HG03103 (cell line): ENCODE results near the gene UNCX.
"Not testable (repeated sequence)": the region's sequence is repeated elsewhere in the genome, so short reads cannot be mapped to it uniquely, and the experiment has no call there.

Experiments
- ATAC-seq: cut with Tn5 transposase; IDR thresholded peaks from one replicate; pipeline ENCODE4 v1.9.1; 2021; ENCODE audit warnings: low read depth; ENCODE audit not compliant: unreplicated experiment

UNCX gene

GRCh38 chr7:1232623-1233332, at the start of gene UNCX:
Gene UNCX (plus strand): TSS chr7:1232872. CDS start chr7:1233018, 146 bp downstream.
- ATAC-seq, result no peak

DNA sequence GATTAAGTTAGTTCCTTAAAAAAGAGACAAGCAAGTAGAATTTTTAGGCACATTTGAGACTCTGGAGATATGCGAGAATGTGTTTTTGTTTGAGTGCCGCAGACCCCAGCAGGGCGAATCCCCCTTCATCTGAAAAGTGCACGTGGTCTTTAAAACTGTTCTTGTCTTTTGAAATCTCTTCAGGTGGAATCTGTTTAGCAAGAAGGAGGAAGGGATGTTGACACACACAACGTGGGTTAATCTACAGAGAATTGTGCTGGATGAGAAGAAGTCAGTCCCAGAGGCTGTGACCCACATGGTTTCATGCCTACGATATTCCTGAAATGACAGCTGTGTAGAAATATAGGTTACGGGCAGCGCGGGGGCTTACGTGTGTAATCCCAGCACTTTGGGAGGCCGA, 45.5 kb upstream of the UNCX start:
- ATAC-seq, result no peak

DNA sequence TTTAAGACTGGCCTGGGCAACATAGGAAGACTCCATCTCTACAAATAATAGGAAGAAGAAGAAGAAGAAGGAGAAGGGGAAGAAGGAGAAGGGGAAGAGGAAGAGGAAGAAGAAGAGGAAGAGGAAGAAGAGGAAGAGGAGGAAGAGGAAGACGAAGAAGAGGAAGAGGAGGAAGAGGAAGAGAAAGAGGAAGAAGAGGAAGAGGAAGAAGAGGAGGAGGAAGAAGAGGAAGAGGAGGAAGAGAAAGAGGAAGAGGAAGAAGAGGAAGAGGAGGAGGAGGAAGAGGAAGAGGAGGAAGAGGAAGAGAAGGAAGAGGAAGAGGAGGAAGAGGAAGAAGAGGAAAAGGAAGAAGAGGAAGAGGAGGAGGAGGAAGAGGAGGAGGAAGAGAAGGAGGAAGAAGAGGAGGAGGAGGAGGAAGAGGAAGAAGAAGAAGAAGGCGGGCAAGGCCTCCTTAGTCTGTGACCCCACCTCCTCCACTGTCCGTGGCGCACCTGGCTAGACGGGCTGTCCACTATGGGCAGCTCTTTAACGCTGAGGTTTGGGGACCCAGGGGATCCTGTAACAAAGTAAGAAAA, 43.9 kb upstream of the UNCX start:
- ATAC-seq, result no peak

DNA sequence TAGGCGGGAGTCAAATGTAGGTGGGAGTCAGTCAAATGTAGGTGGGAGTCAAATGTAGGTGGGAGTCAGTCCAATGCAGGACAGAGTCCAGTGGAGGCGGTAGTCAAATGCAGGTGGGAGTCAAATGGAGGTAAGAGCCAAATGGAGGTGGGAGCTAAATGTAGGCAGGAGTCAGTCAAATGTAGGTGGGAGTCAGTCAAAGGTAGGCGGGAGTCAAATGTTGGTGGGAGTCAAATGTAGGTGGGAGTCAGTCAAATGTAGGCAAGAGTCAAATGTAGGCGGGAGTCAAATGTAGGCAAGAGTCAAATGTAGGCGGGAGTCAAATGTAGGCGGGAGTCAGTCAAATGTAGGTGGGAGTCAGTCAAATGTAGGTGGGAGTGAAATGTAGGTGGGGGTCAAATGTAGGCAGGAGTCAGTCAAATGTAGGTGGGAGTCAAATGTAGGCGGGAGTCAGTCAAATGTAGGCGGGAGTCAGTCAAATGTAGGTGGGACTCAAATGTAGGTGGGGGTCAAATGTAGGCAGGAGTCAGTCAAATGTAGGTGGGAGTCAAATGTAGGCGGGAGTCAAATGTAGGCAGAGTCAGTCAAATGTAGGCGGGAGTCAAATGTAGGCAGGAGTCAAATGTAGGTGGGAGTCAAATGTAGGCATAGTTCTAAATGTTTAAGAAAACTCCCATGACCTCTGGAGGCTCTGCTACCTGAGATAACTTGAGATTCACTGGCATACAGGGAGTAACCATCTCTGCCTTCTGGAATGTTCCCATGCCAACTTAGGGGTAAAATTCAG, 42.5 kb upstream of the UNCX start:
- ATAC-seq, result no peak

DNA sequence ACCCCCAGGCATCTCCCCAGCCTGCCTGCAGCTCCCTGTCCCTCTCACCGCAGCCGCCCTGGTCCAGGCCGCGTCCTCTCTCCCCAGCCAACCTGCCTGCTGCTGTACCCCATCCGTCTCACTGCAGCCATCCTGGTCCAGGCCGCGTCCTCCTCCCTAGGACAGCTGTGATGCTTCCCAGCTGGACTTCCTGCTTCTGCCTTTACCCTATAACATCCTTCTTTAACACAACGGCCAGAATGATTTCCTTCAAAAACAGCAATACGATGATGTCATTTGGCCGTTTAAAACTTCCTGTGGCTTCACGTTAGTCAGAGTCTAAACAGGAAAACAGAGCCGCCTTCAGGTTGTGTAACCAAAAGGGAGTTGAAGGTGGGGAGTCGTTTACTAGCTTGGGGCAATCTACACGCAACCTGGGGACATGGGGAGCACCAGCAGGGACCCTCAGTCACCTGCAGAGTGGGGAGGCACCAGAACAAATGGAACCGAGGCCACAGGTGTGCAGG, 40.4 kb upstream of the UNCX start:
- no peak for ATAC-seq

DNA sequence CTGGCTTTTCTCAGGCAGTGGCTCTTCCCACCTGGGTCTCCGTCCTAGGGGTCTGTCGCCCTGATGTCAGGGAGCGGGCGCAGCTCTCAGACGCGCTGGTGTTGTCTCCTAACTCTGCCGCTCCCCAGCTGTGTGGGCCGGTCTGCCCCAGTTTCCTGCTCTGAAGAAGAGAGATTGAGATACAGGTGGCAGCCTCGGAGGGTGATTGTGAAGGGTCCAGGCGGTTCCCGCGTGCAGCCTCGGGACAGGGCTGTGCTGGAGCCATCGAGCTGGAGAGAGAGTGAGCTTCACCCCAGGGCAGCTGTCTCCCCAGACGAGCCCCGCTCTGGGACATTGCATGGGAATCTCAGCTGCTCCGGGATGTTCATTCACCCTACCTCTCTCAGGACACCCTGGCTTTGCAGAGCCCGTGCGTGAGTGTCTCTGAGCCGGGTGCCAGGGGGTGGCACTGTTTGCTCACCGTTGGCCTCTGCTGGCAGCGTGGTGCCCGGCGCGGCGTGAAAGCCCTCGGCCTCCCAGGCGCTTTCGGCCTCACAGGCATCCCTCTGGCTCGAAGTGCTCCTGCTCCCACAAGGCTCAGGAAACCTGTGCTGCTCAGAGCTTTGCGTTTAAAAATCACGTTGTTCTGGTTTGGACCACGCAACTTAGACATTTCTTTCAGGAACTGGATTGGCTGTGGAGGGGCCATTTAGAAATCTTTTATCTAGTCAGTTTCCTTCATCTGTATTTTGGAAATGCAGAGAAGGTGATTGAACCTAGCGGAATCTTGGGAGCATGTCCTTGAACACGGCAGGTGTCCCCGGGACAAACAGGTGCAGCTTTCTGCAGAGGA, 38.9 kb upstream of the UNCX start:
- ATAC-seq, result no peak

- not testable (repeated sequence) for ATAC-seq
Measured at GRCh38 chr7:1196441-1196840, 36.2 kb upstream of the UNCX start.

GRCh38 chr7:1196950-1197349, 35.7 kb upstream of the UNCX start:
- ATAC-seq, result no peak

GRCh38 chr7:1197997-1198625, 34.6 kb upstream of the UNCX start:
- ATAC-seq, result no peak

DNA sequence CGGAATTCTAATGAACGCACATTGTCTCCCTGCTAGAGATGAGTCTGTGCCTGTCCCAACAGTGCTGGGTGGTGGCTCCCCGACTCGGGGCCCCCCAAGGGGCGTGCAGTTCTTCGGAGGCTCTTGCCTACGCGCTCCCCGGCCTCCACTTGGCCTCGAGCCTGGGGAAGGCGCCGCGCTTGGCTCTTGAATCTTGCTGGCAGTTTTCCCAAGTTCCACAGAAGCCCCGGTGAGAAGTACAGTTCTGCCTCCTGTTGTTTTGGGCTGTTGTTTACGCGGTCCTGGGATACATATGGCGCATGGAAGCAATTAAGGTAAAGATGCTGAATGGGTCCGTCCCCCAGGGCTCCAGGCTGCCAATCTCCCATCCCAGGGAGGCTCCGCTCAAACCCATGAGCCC, 32.6 kb upstream of the UNCX start:
- no peak for ATAC-seq

- ATAC-seq, result no peak
Measured at GRCh38 chr7:1201916-1202315, 30.8 kb upstream of the UNCX start.

DNA sequence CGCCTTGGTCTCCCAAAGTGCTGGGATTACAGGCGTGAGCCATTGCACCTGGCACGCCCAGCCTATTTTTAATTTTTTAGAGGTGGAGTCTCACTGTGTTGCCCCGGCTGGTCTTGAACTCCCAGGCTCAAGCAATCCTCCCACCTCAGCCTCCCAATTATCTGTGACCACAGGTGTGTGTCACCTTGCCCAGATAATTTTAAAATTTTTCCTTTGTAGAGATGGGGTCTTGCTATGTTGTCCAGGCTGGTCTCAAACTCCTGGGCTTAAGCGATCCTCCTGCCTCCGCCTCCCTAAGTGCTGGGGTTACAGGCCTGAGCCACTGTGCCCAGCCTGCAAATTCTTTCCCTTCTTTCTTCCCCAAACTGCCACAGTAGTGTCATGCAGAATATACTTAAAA, 29.8 kb upstream of the UNCX start:
- ATAC-seq, result not testable (repeated sequence)

GRCh38 chr7:1204460-1205140, 28.1 kb upstream of the UNCX start:
- ATAC-seq, result no peak

DNA sequence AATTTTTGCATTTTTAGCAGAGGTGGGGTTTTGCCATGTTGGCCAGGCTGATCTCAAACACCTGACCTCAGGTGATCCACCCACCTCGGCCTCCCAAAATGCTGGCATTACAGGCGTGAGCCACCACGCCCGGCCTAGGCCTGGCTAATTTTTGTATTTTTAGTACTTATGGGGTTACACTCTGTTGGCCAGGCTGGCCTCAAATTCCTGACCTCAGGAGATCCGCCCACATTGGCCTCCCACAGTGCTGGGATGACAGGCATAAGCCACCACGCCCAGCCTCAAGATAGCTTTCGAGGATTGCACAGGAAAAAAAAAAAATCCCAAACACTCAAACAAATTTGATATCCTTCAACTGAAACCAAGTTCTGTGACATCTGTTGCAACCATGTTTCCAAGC, 26.9 kb upstream of the UNCX start:
- ATAC-seq, result not testable (repeated sequence)

- ATAC-seq, result no peak
Measured at GRCh38 chr7:1209097-1209496, 23.6 kb upstream of the UNCX start.

GRCh38 chr7:1210321-1210978, 22.2 kb upstream of the UNCX start:
- ATAC-seq, result no peak

DNA sequence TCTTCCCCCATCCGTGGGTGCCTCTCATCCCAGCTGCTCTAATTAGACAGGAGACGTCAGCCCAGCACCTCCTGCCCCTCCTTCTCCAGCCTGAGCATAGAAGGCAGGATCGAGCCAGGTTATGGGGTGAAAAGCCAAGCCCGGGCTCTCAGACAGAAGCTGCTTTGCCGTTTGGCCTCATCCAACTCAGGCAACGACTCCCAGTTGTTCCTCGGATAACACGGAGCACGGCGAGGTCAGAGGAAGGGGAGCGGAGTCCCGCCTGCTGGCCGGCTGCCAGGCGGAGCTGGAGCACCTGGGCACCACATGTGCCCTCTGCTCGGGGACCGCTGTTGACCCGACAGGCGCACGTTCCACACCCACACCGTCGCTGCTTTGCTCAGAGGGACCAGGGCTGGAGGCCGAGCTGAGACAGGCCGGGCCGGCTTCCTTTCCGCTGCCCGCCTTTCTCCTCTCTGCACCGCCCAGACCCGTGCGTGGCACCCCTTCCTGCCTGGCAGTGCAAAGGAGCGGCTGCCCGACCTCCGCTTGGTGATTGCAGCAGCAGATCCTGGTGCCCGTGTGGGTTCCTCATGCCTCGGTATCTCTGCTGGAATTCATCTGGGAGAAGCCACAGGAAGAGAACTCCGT, 21.6 kb upstream of the UNCX start:
- no peak for ATAC-seq

DNA sequence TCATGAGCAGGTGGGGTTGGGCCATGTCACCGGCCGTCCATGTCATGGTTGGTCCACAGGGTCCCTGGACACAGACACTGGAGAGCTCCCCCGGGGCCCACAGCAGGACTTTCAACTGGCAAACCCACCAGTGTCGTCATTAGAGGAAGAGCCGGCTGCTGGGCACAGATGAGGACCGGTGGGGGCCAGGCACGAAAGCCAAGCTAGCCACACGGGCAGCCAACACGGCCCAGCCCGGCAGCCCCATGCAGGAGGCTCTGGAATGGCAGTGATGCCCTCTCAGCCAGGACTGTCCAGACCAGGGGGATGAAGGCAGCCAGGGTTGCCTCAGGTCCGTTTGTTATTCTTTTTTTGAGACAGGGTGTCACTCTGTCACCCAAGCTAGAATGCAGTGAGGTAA, 21.1 kb upstream of the UNCX start:
- no peak for ATAC-seq

- ATAC-seq, result not testable (repeated sequence)
Measured at GRCh38 chr7:1212025-1212424, 20.6 kb upstream of the UNCX start.
